DND-41 (cell line): Measurements from ENCODE around the gene TRIM41.
"Not testable (repeated sequence)": the region's sequence is repeated elsewhere in the genome, so short reads cannot be mapped to it uniquely, and the experiment has no call there.

Experiments
- EZH2 ChIP-seq: IDR thresholded peaks from 3 replicates; pipeline ENCODE4 v1.6.1; 2012; ENCODE audit warnings: borderline replicate concordance, low read depth, mild to moderate bottlenecking, moderate library complexity, low read length, inconsistent platforms; ENCODE audit not compliant: severe bottlenecking
- TF ChIP-seq, protein P1 (sequence below): IDR thresholded peaks from 2 replicates; pipeline ENCODE4 v1.5.1; 2012; ENCODE audit warnings: borderline replicate concordance, low read length, moderate library complexity, mild to moderate bottlenecking; ENCODE audit not compliant: poor library complexity, severe bottlenecking; ENCODE audit errors: extremely low read depth

DNA sequence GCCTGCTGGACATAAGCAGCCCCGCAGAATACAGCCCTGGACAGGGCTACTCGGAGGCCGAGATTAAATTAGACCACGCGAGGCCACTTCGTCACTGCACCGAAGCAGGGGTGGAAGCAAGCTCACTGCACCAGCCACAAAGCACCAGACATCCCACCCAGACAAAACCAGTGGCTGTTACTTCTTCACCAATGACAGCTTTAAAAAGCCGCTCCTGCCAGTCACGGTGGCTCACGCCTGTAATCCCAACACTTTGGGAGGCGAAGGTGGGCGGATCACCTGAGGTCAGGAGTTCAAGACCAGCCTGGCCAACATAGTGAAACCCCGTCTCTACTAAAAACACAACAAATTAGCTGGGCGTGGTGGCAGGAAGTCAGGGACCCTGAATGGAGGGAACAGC is 45.5 kb upstream of the TRIM41 start:
- TF ChIP-seq, protein P1, sequence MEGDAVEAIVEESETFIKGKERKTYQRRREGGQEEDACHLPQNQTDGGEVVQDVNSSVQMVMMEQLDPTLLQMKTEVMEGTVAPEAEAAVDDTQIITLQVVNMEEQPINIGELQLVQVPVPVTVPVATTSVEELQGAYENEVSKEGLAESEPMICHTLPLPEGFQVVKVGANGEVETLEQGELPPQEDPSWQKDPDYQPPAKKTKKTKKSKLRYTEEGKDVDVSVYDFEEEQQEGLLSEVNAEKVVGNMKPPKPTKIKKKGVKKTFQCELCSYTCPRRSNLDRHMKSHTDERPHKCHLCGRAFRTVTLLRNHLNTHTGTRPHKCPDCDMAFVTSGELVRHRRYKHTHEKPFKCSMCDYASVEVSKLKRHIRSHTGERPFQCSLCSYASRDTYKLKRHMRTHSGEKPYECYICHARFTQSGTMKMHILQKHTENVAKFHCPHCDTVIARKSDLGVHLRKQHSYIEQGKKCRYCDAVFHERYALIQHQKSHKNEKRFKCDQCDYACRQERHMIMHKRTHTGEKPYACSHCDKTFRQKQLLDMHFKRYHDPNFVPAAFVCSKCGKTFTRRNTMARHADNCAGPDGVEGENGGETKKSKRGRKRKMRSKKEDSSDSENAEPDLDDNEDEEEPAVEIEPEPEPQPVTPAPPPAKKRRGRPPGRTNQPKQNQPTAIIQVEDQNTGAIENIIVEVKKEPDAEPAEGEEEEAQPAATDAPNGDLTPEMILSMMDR, result not testable (repeated sequence)
- not testable (repeated sequence) for TF ChIP-seq EZH2
